SH-SY5Y (cell line): ENCODE measurements around the gene TNFRSF8.

Experiments used
- GATA2 ChIP-seq: IDR thresholded peaks from 2 replicates; pipeline ENCODE4 v1.6.1; 2011; ENCODE audit warnings: mild to moderate bottlenecking, low read depth, low read length
- GATA3 ChIP-seq: IDR thresholded peaks from 2 replicates; pipeline ENCODE4 v1.6.1; 2011; ENCODE audit warnings: low read depth, mild to moderate bottlenecking, low read length, moderate library complexity

DNA sequence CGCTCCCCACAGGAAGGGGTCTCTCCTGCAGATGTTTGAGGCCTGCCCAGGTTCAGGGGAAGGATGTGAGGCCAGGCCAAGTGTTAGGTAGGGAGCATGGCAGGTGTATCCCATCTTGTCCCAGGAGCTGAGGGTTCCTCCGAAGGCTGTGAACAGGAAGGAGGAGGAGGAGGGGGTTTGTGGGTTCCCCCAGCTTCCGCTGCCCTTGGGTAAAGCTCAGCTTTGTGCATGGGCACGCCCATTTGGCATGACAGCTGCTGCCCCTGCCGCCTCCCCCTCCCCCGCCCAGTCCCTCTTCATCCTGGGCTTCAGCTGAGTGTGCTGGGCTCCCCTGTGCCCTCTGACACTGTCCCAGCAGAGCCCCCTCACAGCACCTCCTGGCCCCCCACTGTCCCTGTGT, 25.5 kb downstream of the TNFRSF8 start:
- TF ChIP-seq GATA2 (no peak), GATA3 (no peak)
